ENCODE results near the gene KMT2E.

DNA sequence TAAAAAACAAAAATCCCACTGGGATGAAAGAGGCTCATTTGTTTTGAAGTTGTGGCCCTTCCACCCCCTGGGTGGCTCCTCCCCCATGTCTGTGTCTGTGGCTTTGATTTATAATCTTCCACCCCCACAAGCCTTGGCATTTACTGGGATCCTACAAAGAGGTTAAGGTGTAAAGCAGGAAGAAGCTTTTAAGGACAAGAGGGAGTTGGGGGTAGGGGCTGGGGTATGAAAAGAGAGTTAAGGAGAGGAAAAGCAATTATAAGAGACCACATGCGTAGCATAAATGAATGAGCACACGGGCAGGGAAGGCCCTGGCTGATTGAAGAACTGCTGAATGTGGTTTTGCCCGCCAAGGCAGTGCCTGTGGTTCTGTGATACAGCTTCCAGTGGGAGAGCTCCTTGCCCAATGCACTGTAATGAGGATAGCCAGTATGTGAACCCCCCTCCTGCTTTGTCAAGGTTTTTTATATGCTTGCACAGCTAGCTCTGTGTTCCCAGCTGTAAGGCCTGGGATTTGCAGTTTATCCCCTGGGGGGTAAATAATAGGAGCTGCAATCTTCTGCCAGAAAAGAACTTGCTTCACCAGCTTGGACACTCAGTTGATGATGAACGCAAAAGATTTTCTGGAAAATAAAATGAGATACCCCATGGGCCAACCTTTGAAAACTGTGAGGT, 34.7 kb upstream of the KMT2E start:
- no peak for TF ChIP-seq POLR2A (IDR thresholded peaks at IDR 0.05; ENCODE audit: low read depth, low read length)
- no peak for TF ChIP-seq POLR2AphosphoS5 (IDR thresholded peaks at IDR 0.05; ENCODE audit: low read depth, low read length)
- TF ChIP-seq TAF1 (IDR thresholded peaks at IDR 0.05; ENCODE audit: borderline replicate concordance, low read depth, low read length) = no peak

All from GM12892 (cell line).